Measurements from ENCODE around the gene POP4. TPM values are rescaled to one million over a fixed set of nuclear protein-coding genes. Genes with fewer than 3 reads are reported as not detected.

POP4 gene
- total and polyA plus RNA-seq, 7 donors: 33.5 to 103 (median 58.5) TPM

GRCh38 chr19:29593869-29594268, 12.2 kb upstream of the POP4 start:
- Histone ChIP-seq H3K4me1 (no peaks in the 10 kb centered on the region), H3K27ac (no peak overlapping the region), H3K4me3 (no peak overlapping the region), H3K27me3 (peaks cover 3 to 53% (median 8%) of the 10 kb centered on the region in 3 donors), H3K9me3 (no peaks in the 10 kb centered on the region), H3K36me3 (no peaks in the 10 kb centered on the region)
- TF ChIP-seq, protein P1, sequence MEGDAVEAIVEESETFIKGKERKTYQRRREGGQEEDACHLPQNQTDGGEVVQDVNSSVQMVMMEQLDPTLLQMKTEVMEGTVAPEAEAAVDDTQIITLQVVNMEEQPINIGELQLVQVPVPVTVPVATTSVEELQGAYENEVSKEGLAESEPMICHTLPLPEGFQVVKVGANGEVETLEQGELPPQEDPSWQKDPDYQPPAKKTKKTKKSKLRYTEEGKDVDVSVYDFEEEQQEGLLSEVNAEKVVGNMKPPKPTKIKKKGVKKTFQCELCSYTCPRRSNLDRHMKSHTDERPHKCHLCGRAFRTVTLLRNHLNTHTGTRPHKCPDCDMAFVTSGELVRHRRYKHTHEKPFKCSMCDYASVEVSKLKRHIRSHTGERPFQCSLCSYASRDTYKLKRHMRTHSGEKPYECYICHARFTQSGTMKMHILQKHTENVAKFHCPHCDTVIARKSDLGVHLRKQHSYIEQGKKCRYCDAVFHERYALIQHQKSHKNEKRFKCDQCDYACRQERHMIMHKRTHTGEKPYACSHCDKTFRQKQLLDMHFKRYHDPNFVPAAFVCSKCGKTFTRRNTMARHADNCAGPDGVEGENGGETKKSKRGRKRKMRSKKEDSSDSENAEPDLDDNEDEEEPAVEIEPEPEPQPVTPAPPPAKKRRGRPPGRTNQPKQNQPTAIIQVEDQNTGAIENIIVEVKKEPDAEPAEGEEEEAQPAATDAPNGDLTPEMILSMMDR (IDR thresholded peaks at IDR 0.05): no peak
- TF ChIP-seq POLR2AphosphoS5 (IDR thresholded peaks at IDR 0.05): no peak
- no peak for TF ChIP-seq POLR2A (IDR thresholded peaks at IDR 0.05)
- no peak for TF ChIP-seq EP300 (IDR thresholded peaks at IDR 0.05)
- intact Hi-C loops (cut with DNase I): no loop called here
- no peak for DNase-seq
- 65 to 80% methylated on average over 6 of the region's 6 CpGs for WGBS, 2 donors

- H3K27me3 ChIP-seq: peaks cover 3 to 46% (median 8%) of the 10 kb centered on the region in 3 donors
- TF ChIP-seq EP300 (IDR thresholded peaks at IDR 0.05) (no peak), POLR2AphosphoS5 (IDR thresholded peaks at IDR 0.05) (no peak), POLR2A (IDR thresholded peaks at IDR 0.05) (no peak)
- TF ChIP-seq, protein P1 (IDR thresholded peaks at IDR 0.05): no peak
- WGBS, 2 donors: 41 to 54% methylated on average over 10 of the region's 10 CpGs
- H3K4me1 ChIP-seq: no peaks in the 10 kb centered on the region
- DNase-seq: no peak
- intact Hi-C loops (cut with DNase I): no loop called here
- no peaks in the 10 kb centered on the region for H3K9me3 ChIP-seq
- H3K4me3 ChIP-seq: no peak overlapping the region
- H3K36me3 ChIP-seq: no peaks in the 10 kb centered on the region
- H3K27ac ChIP-seq: no peak overlapping the region
Observed at GRCh38 chr19:29596080-29596727, 9.9 kb upstream of the POP4 start.

DNA sequence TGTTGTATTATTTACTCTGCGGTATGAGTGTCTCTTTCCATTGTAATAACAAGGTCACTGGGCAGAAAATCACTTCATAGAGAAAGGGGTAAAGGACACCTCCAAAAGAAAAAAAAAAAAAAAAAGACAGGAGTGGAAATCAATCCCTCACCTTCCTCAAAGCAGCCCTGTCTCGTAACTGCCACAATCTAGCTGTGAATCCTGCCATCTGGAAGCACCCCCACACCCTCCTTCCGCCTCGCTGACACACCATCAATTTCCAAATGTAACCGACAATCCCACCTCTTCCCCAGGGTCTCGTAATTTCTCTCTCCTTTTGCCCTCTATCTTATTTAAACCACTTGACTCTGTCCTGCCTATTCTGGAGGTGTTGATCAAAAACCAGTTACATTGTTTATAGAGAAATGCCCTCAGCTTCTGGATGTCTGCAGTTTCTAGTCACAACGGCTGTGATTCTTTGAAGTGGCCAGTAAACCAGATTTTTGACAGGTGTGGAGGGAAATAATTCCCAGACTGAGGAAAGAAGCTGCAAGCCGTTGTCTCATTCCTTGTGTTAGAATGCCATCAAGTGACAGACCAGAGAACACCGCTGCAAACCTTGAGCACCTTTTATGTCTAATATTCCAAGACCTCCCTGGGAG, 9.1 kb upstream of the POP4 start:
- no peak overlapping the region for H3K4me3 ChIP-seq
- 27 to 36% methylated on average over 9 of the region's 9 CpGs for WGBS, 2 donors
- intact Hi-C loops (cut with DNase I): no loop called here
- TF ChIP-seq EP300 (IDR thresholded peaks at IDR 0.05) (no peak), POLR2A (IDR thresholded peaks at IDR 0.05) (no peak), POLR2AphosphoS5 (IDR thresholded peaks at IDR 0.05) (no peak)
- TF ChIP-seq, protein P1 (IDR thresholded peaks at IDR 0.05): no peak
- no peak for DNase-seq
- no peaks in the 10 kb centered on the region for H3K36me3 ChIP-seq
- no peaks in the 10 kb centered on the region for H3K9me3 ChIP-seq
- H3K27ac ChIP-seq: no peak overlapping the region
- peaks cover 3 to 44% (median 8%) of the 10 kb centered on the region in 3 donors for H3K27me3 ChIP-seq
- H3K4me1 ChIP-seq: no peaks in the 10 kb centered on the region

GRCh38 chr19:29598036-29598435, 8.0 kb upstream of the POP4 start:
- Histone ChIP-seq H3K4me3 (no peak overlapping the region), H3K36me3 (no peaks in the 10 kb centered on the region), H3K27me3 (peaks cover 3 to 42% (median 8%) of the 10 kb centered on the region in 3 donors), H3K4me1 (no peaks in the 10 kb centered on the region), H3K9me3 (no peaks in the 10 kb centered on the region), H3K27ac (no peak overlapping the region)
- intact Hi-C loops (cut with DNase I): no loop called here
- WGBS, 2 donors: 62 to 68% methylated on average over 7 of the region's 7 CpGs
- no peak for TF ChIP-seq EP300 (IDR thresholded peaks at IDR 0.05)
- DNase-seq: no peak

- 64 to 72% methylated on average over 3 of the region's 3 CpGs for WGBS, 2 donors
- H3K4me3 ChIP-seq: no peak overlapping the region
- H3K9me3 ChIP-seq: no peaks in the 10 kb centered on the region
- H3K4me1 ChIP-seq: no peaks in the 10 kb centered on the region
- H3K36me3 ChIP-seq: no peaks in the 10 kb centered on the region
- intact Hi-C loops (cut with DNase I): no loop called here
- TF ChIP-seq POLR2A (IDR thresholded peaks at IDR 0.05): no peak
- no peak for TF ChIP-seq EP300 (IDR thresholded peaks at IDR 0.05)
- TF ChIP-seq POLR2AphosphoS5 (IDR thresholded peaks at IDR 0.05): no peak
- TF ChIP-seq, protein P1 (IDR thresholded peaks at IDR 0.05): no peak
- DNase-seq: no peak
- no peak overlapping the region for H3K27ac ChIP-seq
- H3K27me3 ChIP-seq: peaks cover 3 to 42% (median 8%) of the 10 kb centered on the region in 3 donors
Observed at GRCh38 chr19:29598496-29598895, 7.6 kb upstream of the POP4 start.
